ENCODE results near the gene PNMA3.
"Not testable (repeated sequence)": the region's sequence is repeated elsewhere in the genome, so short reads cannot be mapped to it uniquely, and the experiment has no call there.

- TF ChIP-seq CTCF, POLR2A (IDR thresholded peaks at IDR 0.05): not testable (repeated sequence)
Observed at GRCh38 chrX:153017174-153017573, 39.1 kb upstream of the PNMA3 start.

All from lower leg skin (tissue), 3 donors.